Testis (tissue), 3 donors: ENCODE data around the gene OR52N2. TPM values are rescaled to one million over a fixed set of nuclear protein-coding genes. Genes with fewer than 3 reads are reported as not detected.

ENCODE experiments used
- polyA plus RNA-seq: library from polyadenylated mRNA; stranded (reverse); fragments of 350-450 nt; fragmentation: Illumina TruSeq; extraction: RNeasy Lipid Tissue Mini Kit (QIAGEN cat#74804); gene quantifications from one replicate; pipeline ENCODE4 v1.2.3, GENCODE V29; 2014; ENCODE audit warnings: low read depth, low replicate concordance; ENCODE audit not compliant: insufficient read depth
- total RNA-seq, 2 donors: library from RNA; depleted of rRNA; stranded (reverse); fragments of >200 nt; gene quantifications; one replicate each; pipeline ENCODE4 v1.2.3, GENCODE V29; 2016

The OR52N2 gene
- total and polyA plus RNA-seq, 3 donors from 2014 or later = 0.44 TPM; not detected in 2

Other genes with a start within 250 kb of the OR52N2 start
- gene OR52B6, start 228.0 kb upstream of the OR52N2 start, total RNA-seq = not detected
- not detected for gene OR52B6, start 228.0 kb upstream of the OR52N2 start, polyA plus RNA-seq
- 10 to 100 TPM in 1 of 2 donors, 1 to 10 TPM in 1; 9.1 to 10.6 TPM for gene TRIM6, start 212.3 kb upstream of the OR52N2 start, total RNA-seq
- gene TRIM6, start 212.3 kb upstream of the OR52N2 start, polyA plus RNA-seq = 20.9 TPM
- gene TRIM34, start 183.9 kb upstream of the OR52N2 start, total RNA-seq = 1 to 10 TPM; 6.5 to 7.6 TPM
- gene TRIM34, start 183.9 kb upstream of the OR52N2 start, polyA plus RNA-seq = 6.5 TPM
- 10 to 100 TPM; 10.8 to 16.2 TPM for gene TRIM5, start 123.8 kb upstream of the OR52N2 start, total RNA-seq
- gene TRIM5, start 123.8 kb upstream of the OR52N2 start, polyA plus RNA-seq = 8.8 TPM
- 10 to 100 TPM; 25.0 to 30.3 TPM for gene TRIM22, start 119.1 kb upstream of the OR52N2 start, total RNA-seq
- 25.0 TPM for gene TRIM22, start 119.1 kb upstream of the OR52N2 start, polyA plus RNA-seq
- gene OR56B1, start 72.5 kb upstream of the OR52N2 start, total RNA-seq = under 1 TPM; 0.16 to 0.25 TPM
- not detected for gene OR56B1, start 72.5 kb upstream of the OR52N2 start, polyA plus RNA-seq
- 1 to 10 TPM in 1 of 2 donors, not detected in 1; 1.1 TPM for gene OR52N4, start 54.7 kb upstream of the OR52N2 start, total RNA-seq
- 0.44 TPM for gene OR52N4, start 54.7 kb upstream of the OR52N2 start, polyA plus RNA-seq
- 1 to 10 TPM; 2.0 to 2.5 TPM for gene OR52N5, start 25.6 kb upstream of the OR52N2 start, total RNA-seq
- gene OR52N5, start 25.6 kb upstream of the OR52N2 start, polyA plus RNA-seq = not detected
- 1 to 10 TPM; 1.6 to 1.7 TPM for gene OR52N1, start 17.7 kb upstream of the OR52N2 start, total RNA-seq
- not detected for gene OR52N1, start 17.7 kb upstream of the OR52N2 start, polyA plus RNA-seq
- 1 to 10 TPM; 1.2 to 1.4 TPM for gene OR52E6, start 33.0 kb downstream of the OR52N2 start, total RNA-seq
- not detected for gene OR52E6, start 33.0 kb downstream of the OR52N2 start, polyA plus RNA-seq
- gene OR52E8, start 48.8 kb downstream of the OR52N2 start, total RNA-seq = 1 to 10 TPM; 3.0 to 4.6 TPM
- not detected for gene OR52E8, start 48.8 kb downstream of the OR52N2 start, polyA plus RNA-seq
- gene OR52E4, start 71.7 kb downstream of the OR52N2 start, total RNA-seq = not detected
- gene OR52E4, start 71.7 kb downstream of the OR52N2 start, polyA plus RNA-seq = not detected
- gene OR52E5, start 84.3 kb downstream of the OR52N2 start, total RNA-seq = not detected
- not detected for gene OR52E5, start 84.3 kb downstream of the OR52N2 start, polyA plus RNA-seq
- gene OR56A3, start 133.3 kb downstream of the OR52N2 start, total RNA-seq = 1 to 10 TPM in 1 of 2 donors, under 1 TPM in 1; 0.87 to 1.0 TPM
- 0.90 TPM for gene OR56A3, start 133.3 kb downstream of the OR52N2 start, polyA plus RNA-seq
- gene OR56A5, start 159.6 kb downstream of the OR52N2 start, total RNA-seq = not detected
- gene OR56A5, start 159.6 kb downstream of the OR52N2 start, polyA plus RNA-seq = not detected
- under 1 TPM in 1 of 2 donors, not detected in 1; 0.79 TPM for gene OR52L1, start 178.1 kb downstream of the OR52N2 start, total RNA-seq
- gene OR52L1, start 178.1 kb downstream of the OR52N2 start, polyA plus RNA-seq = not detected
- gene OR56A4, start 198.0 kb downstream of the OR52N2 start, total RNA-seq = under 1 TPM in 1 of 2 donors, not detected in 1; 0.55 TPM
- gene OR56A4, start 198.0 kb downstream of the OR52N2 start, polyA plus RNA-seq = not detected
- under 1 TPM; 0.06 to 0.16 TPM for gene OR56A1, start 221.8 kb downstream of the OR52N2 start, total RNA-seq
- not detected for gene OR56A1, start 221.8 kb downstream of the OR52N2 start, polyA plus RNA-seq